Measurements from ENCODE around the gene INTS14.
"Not testable (repeated sequence)": the region's sequence is repeated elsewhere in the genome, so short reads cannot be mapped to it uniquely, and the experiment has no call there.

The INTS14 gene

DNA sequence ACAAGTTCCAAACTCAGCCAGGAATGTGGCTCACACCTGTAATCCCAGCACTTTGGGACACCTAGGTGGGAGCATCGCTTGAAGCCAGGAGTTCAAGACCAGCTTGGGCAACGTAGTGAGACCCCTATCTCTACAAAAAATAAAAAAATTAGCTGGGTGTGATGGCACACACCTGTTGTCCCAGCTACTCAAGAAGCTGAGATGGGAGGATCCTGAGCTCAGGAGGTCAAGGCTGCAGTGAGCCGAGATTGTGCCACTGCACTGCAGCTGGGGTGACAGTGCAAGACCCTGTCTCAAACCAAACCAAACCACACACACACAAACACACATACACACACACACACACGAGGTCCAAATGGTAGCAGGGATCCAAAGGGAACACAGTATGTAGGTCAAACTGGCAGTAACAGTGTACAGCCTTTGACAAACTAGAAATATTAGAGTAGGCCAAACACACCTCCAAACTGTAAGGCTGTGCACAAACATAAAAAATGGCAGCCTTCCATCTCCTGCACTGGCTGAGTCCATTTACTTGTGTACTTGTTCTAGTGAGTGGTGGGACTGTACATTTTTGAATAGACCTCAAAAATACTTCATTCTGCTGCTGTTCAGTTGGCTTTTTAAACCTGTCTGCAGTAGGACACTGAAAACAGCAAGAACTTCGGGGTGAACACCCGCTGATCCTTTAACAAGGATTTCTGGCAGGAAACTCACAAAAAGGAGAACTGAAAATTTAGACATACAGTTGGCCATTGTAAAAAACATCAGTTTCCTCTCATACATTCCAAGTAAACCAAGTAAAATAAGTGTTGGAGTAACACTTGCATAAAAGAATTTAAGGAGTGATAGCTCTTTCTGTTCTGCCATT, 33.6 kb downstream of the INTS14 start:
- no peak for DNase-seq

DNA sequence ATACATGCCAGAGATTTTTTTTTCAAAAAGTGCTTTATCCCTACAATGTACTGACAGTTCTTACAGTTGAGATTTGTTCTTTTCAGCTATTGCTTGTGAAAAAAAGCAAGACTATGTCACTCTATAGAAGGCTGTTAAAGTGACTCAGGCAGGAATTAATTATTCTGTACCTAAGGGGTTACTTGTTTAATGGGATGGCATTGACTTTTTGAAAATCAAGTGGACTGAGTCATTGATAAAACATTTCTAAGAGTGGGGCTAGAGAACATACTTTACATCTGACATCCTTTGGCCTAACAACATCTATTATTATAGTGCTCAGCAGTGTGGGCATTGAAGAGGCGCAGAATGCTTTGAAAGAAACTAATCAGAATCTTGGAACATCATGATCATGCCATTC, 34.3 kb downstream of the INTS14 start:
- DNase-seq, result no peak

DNA sequence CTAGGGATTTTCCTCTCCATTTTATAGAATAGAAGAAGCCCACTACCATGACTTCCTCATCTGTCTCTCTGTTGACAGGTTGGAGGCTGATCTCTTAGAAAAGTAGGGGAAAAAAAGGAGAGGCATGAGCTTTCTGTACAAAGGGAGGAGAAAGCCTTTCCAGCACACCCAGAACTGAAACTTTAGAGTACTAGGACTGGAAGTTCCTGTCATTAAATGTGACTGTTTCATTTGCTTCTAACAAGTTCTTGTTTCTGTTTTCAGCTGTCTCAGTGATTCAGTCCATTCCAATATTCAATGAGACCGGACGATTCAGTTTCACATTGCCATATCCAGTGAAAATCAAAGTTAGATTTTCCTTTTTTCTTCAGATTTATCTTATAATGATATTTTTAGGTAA, 39.0 kb downstream of the INTS14 start:
- no peak for DNase-seq

DNA sequence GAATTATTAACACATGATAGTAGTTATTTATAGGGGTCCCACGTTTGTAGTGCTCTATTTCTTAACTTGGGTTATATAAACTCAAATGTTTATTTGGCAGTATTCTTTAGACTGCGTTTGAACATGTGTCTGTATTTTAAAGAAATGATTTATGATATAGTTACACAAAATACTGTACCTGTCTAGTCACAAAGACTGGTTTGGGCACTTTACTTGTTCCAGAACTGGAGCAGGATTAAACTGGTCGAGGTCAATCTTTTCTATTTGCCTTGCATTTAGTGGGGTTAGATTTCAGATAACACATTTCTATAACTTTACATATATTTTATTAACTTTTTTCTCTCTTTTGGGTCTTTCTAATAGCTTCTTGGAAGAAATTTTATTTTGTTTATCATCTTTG, 41.2 kb downstream of the INTS14 start:
- DNase-seq, result no peak

DNA sequence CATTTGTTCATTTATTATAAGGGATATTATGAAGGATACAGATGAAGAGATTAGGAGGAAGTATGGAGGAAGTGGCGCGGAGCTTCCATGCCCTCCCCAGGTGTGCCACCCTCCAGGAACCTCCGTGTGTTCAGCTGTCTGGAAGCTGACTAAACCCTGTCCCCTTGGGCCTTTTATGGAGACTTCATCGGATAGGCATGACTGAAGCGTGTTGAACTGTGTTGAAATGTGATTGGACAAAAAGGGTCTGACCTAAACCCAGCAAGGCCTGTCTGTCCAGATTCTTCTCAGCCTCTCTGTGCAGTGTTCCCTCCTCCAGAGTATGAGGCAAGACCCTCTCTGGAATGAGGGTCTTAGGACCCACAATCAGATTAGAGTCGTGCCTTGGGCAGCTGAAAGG, 49.0 kb downstream of the INTS14 start:
- peak; percentile 59 for DNase-seq

DNA sequence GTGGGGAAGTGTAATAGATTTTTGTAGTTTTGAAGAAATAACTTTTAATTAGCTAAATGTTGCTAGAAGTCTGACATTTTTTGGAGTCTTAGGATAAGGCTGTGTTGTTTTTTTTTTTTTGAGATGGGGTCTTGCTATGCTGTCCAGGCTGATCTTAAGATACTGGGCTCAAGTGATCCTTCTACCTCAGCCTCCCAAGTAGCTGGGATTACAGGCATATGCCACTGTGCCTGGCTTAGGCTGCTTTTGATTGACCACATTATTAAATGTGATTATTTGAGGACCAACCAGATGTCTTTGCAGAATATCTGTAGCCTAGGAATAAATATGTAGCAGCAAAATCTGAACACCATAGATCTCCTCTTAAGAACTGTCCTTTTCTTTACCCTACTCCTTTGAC, 51.0 kb downstream of the INTS14 start:
- DNase-seq, result no peak

DNA sequence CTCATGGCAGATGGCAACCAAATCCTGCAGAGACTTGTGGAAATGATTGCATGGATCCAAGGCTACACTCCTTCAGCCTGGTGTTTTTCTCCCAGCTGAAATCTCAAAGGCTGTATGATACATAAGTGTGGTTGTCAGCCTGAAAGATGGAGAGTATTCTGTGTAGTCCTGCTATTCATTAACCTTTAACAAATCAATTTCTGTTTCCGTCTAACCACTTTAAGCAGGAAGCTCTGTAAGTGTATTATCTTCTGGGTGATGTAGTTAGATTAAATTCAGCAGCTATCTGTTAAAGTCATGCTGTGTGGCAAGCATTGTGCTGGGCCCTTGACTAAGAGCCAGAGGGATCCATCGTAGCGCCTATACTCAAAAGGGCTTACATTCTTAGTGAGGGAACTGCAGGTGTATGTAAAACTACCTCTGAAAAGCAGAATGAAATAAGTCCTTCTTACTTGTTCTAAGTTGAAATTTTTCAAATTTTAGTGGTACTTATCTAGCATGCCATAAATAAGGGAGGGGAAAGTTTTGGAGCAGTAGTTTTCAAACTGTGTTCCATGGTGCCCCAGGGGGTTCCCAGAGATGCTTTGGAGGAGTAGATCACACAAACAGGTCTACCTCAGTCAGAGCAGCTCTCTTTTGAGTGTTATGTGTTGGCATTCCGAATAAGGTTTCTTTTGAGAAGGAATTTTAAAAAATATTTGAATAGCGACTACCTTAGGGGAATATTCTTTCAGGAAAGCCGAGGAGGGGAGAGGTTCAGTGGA, 51.8 kb downstream of the INTS14 start:
- no peak for DNase-seq

DNA sequence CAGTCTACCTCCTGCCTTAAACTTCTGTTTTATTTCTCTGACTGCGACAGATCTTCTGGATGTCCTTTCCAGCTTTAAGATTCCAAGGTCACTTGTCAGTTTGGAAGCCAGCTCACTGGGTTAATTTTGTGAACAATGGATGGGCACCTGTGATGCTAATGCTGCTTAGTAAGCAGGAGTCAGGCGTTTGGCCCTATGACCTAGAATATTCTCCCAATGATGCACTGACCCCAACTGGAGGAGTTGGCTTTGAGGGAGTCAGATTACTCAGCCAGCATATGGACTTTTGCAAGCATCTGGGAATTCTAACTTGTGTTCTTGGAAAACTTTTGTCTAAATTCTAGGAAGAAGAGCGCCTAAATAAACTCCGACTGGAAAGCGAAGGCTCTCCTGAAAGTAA, 52.6 kb downstream of the INTS14 start:
- DNase-seq, result no peak

DNA sequence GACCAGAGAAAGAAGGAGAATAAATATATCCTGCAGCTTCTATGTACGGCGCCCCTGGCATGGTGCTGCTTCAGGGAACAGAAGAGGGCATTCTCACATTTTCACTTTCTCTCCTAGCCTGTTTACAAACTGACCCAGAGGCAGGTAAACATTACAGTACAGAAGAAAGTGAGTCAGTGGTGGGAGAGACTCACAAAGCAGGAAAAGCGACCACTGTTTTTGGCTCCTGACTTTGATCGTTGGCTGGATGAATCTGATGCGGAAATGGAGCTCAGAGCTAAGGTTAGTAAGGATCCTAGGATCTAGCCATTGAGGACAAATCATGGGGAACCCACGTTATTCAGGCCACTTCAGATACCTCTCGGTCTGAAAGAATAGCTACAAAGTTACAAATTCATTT, 54.3 kb downstream of the INTS14 start:
- DNase-seq, result no peak

DNA sequence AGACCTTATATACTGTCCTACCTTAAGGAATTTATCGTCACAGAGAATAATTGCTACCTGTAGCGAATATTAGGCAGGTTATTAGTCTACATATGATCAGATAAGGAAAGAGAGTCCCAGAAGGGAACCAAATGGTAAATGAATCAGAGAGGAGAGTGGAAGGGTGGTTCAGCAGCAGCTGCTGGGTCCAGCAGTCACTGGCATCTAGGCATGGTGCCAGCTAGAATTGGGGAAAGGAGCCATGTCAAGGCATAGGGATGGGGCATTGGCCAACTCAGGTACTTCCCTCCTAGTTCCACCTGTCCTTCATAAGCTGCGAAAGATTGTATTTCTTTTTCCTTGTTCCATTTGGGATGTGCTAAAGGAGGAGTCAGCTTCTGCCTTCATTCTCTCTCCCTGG, 57.2 kb downstream of the INTS14 start:
- DNase-seq, result no peak

DNA sequence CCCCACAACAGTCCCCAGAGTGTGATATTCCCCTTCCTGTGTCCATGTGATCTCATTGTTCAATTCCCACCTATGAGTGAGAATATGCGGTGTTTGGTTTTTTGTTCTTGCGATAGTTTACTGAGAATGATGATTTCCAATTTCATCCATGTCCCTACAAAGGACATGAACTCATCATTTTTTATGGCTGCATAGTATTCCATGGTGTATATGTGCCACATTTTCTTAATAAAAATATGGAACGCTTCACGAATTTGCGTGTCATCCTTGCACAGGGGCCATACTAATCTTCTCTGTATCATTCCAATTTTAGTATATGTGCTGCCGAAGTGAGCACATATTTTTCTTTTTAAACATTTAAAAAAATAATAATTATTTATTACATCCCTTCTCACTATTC, 58.1 kb downstream of the INTS14 start:
- DNase-seq, result not testable (repeated sequence)

DNA sequence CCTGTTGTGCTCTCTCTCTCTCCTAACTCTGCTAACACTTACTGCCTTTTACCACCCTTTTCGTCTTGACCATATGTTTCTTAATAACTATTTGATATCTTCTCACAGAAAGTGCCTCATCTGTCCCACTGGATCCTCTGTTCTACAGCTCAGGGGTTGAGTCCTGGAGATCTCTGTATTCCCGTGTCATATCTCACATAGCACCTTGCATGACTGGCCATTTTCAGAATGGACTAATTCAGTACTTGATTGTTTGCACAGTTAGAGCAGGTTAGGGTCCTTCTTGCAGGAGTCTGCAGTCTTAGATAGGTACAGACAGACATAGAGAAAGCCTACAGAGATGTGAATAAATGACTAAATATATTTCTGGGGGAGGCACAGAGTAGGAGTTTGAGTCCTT, 59.7 kb downstream of the INTS14 start:
- no peak for DNase-seq

DNA sequence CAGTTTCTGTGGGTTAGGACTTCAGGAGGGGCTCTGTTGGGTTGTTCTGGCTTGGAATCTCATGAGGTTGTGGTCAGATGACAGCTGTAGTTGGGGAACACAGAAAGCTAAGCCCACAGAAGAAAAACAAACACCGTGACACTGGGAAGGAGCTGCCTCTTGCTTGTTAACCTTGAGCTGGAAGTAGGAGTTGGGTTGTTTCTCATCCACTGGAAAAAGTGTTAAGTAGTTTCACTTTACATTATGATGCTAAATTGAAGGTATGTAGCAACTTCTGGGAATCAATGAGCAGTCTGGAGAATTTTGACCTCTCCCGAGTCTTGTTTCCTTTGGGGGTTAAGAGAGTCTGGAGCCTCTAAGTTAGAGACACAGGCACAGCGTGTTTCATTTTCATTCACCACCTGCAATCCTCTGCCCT, 60.2 kb downstream of the INTS14 start:
- DNase-seq, result no peak

DNA sequence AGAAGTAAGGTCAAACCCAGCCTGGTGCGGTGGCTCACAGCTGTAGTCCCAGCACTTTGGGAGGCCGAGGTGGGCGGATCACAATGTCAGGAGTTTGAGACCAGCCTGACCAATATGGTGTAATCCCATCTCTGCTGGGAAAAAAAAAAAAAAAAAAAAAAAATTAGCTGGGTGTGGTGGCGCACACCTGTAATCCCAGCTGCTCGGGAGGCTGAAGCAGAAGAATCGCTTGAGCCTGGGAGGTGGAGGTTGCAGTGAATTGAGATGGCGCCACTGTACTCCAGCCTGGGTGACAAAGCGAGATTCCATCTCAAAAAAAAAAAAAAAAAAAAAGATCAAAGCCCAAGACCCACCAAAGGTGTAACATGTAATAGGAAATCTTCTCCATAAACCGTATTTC, 61.6 kb downstream of the INTS14 start:
- DNase-seq, result not testable (repeated sequence)

DNA sequence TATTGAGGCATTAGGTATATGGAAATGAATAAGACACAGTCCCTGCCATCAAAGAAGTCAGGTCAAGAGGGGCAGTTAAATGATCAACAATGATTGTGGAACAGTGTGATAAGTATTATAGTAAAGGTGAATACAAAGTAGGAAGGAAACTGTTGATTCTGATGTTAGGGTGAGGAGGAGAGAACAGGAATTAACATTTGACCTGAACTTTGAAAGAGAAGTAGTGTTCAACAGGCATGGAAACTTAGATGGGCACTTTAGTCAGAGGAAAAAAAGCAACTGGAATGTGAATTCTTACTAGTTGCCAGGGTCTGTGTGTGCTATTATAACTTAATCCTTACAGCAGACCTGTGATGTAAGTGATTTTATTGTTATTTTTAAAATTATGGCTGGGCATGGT, 63.1 kb downstream of the INTS14 start:
- no peak for DNase-seq

DNA sequence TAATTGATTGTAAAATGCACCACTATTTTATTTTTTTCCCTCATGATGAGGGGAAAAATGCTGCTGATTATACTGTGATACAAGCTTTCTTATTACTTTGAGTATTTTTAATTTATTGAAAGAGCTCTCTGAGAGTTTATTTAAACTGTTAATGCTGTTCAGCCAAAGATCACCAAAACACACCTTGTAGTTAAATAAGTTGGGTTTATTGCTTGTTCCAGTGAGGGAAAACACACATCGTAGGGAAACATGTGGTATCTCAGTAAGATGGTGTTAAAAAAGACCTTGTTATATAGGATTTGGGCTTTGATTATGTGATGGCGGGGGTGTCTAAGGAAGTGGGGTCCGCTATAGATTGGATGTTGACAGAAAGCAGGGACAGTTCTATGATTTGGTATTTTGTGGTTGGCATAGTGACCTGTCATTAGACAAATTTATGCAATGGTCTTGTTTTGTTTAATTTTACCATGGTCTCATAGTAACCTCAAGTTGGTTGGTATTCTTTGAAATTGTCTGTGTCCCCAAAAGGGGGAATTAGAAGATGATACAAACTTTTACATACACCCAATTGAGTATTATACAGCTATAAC, 69.6 kb downstream of the INTS14 start:
- DNase-seq, result no peak

DNA sequence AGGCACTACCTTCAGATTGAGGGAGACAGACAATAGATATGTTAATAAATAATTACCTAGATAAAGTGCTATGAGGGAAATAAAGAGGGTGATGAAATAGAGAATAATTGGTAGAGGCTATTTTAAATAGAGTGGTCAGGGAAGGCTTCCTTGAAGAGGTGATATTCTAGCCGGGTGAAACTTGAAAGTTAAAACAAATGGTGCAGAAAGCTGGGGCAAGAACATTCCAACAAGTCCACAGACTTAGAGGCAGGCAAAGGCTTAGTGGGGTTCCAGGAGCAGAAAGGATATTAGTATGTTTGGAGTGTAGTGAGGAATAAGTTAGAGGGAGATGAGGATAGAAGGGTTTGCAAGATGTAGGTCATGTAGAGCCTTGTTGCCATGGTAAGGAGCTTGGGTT, 70.6 kb downstream of the INTS14 start:
- DNase-seq, result no peak

DNA sequence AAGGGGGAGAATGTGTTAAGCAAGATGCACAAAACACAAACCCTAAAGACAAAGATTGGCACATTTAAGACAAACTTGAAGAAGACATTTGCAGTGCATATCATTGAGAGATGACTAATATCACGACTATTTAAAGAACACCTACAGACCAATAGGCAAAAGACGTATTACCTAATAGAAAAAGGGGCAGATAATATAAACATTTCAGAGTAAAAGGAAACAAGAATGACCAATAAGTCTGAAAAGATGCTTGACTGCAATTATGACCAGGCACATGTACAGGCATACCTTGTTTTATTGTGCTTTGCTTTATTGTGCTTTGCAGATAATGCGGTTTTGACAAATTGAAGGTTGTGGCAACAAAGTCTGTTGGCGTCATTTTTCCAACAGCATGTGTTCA, 75.7 kb downstream of the INTS14 start:
- DNase-seq, result no peak

DNA sequence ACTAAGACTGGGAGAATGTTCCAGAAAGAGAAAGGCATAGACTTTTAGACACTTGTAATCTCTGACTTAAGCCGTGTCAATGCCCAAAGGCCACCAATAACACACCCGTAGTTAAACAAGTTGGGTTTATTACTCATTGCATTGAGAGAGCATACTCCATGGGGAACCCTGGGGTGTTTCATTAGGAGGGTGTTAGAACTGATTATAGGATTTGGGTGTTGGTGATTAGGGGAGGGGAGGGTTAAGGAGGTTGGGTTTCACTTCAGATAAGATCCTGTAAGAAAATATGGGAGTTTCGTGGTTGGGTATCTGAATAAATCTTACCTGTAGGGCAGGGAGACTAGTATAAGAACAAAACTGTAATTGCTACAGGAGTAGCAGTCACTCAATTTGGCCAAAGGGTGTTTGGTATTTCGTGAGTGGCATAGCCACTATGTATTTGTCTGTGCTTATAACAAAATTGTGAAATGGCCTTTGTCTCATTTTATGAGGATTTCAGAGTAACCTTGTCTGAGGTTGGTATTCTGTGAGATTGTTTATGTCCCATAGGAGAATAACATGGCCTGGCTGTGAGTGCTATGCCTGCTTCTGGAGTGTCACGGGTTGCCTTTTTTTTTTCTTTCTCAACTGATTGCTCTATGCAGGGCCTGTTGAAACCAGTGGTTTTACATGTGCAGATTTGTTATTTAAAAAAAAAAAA, 77.7 kb downstream of the INTS14 start:
- no peak for DNase-seq

DNA sequence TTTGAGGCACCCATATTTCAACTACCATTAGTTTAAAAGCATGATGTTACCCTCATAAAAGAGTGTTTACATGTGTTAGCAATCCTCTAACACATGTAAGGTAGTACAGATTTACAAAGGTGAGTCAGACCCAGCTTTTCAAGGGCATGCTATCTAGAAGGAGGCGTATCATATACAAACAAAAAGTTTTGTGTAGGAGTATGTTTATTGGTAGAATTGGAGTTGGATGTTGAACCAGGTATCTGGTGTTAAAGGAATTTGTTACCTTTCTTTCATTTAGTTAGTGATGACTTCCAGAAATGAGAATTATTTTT, 78.2 kb downstream of the INTS14 start:
- no peak for DNase-seq

DNA sequence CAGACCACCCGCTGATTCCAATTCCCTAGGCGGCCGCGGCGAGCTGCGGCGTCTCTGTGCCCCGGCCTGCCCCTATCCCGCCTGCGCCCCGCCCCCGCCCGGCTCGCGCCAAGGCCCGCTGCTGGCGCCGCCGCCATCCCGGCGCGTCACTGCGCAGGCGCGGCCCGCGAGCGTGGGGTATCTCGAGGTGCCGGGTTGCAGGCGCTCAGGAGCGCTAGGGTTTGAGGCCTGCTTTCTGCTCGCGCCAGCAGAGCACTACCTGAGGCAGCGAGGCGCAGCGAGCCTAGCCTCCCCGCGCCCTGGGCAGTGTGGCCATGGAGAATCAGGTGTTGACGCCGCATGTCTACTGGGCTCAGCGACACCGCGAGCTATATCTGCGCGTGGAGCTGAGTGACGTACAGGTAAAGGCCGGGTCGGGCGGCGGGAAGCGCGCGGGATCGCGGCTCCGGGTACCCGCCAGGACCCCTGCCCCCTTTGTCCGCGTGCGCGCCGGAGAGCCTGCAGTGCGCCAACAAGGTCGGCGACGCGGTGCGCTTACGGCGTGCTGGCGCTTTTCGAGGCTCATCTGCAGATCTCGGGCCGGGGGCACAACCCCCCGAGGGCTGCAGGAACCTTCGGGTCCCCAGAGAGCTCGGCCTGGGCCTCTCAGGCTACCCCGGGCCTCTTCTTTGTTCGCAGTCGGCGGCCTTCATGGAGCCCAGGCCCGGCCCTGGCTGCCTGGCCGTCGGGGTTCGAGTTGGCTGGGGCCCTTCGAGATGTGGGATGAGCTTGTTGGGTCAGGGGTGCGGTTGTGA, 80.4 kb downstream of the INTS14 start, which contains the start of gene HACD3:
HACD3 (plus strand) TSS at position 146 of the 794 bp plus-strand sequence; CDS start at position 315, 169 bp downstream.
- peak; percentile 93 for DNase-seq

DNA sequence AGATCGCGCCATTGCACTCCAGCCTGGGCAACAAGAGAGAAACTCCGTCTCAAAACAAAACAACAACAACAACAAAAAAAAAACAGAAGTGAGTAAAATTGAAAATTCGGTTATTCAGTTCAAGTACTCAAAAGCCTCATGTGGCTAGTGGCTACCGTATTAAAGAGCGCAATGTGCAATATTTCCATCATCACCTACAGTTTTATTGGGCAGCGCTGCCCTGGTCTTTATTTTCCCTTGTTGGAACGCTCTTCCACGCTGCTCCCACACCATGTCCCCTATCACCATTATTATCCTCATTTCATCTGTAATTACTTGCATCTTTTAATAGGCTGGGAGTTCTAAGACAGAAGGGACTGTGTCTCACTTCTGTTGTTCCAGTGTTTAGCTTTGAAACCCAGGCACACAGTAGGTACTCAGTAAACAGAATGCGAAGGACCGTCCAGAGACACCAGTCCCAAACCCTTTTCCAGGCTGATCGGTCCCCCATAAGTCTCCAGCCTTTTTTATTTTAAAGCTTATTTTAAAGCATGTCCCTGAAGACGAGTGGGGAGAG, 81.1 kb downstream of the INTS14 start:
- DNase-seq, result no peak

All from islet precursor cell (in vitro differentiated cells).